ENCODE data around the gene EGFR.

Gene EGFR

GRCh38 chr7:55082228-55082603 lies 63.4 kb downstream of the EGFR start:
- no peaks in the 10 kb centered on the region for H3K9me3 Mint-ChIP-seq
- H3K27me3 Mint-ChIP-seq, result no peaks in the 10 kb centered on the region
- H3K4me3 Mint-ChIP-seq, result no peak overlapping the region
- no peaks in the 10 kb centered on the region for H3K36me3 Mint-ChIP-seq (ENCODE audit: low read depth)
- intact Hi-C loops (cut with micrococcal nuclease), result no loop called here
- H3K27ac Mint-ChIP-seq, result no peak overlapping the region
- no peaks in the 10 kb centered on the region for H3K4me1 Mint-ChIP-seq (ENCODE audit: low read depth)

GRCh38 chr7:55083206-55083605 lies 64.4 kb downstream of the EGFR start:
- Mint-ChIP-seq H3K9me3 (no peaks in the 10 kb centered on the region), H3K27ac (no peak overlapping the region), H3K4me1 (ENCODE audit: low read depth) (no peaks in the 10 kb centered on the region), H3K4me3 (no peak overlapping the region), H3K36me3 (ENCODE audit: low read depth) (no peaks in the 10 kb centered on the region), H3K27me3 (no peaks in the 10 kb centered on the region)
- intact Hi-C loops (cut with micrococcal nuclease), result no loop called here

GRCh38 chr7:55084307-55084706 lies 65.5 kb downstream of the EGFR start:
- no peaks in the 10 kb centered on the region for H3K9me3 Mint-ChIP-seq
- no peaks in the 10 kb centered on the region for H3K27me3 Mint-ChIP-seq
- no peaks in the 10 kb centered on the region for H3K36me3 Mint-ChIP-seq (ENCODE audit: low read depth)
- H3K27ac Mint-ChIP-seq, result no peak overlapping the region
- H3K4me3 Mint-ChIP-seq, result no peak overlapping the region
- intact Hi-C loops (cut with micrococcal nuclease), result no loop called here
- no peaks in the 10 kb centered on the region for H3K4me1 Mint-ChIP-seq (ENCODE audit: low read depth)

GRCh38 chr7:55085511-55086412 lies 66.9 kb downstream of the EGFR start:
- no peaks in the 10 kb centered on the region for H3K36me3 Mint-ChIP-seq (ENCODE audit: low read depth)
- H3K4me1 Mint-ChIP-seq (ENCODE audit: low read depth), result no peaks in the 10 kb centered on the region
- no peaks in the 10 kb centered on the region for H3K9me3 Mint-ChIP-seq
- no peak overlapping the region for H3K4me3 Mint-ChIP-seq
- intact Hi-C loops (cut with micrococcal nuclease), result no loop called here
- no peaks in the 10 kb centered on the region for H3K27me3 Mint-ChIP-seq
- no peak overlapping the region for H3K27ac Mint-ChIP-seq

- Mint-ChIP-seq H3K9me3 (no peaks in the 10 kb centered on the region), H3K36me3 (ENCODE audit: low read depth) (no peaks in the 10 kb centered on the region), H3K4me1 (ENCODE audit: low read depth) (no peaks in the 10 kb centered on the region), H3K4me3 (no peak overlapping the region), H3K27me3 (no peaks in the 10 kb centered on the region), H3K27ac (no peak overlapping the region)
- intact Hi-C loops (cut with micrococcal nuclease), result no loop called here
Observed at GRCh38 chr7:55086413-55087201, 67.8 kb downstream of the EGFR start.

- Mint-ChIP-seq H3K4me1 (ENCODE audit: low read depth) (no peaks in the 10 kb centered on the region), H3K27me3 (no peaks in the 10 kb centered on the region), H3K27ac (no peak overlapping the region), H3K9me3 (no peaks in the 10 kb centered on the region), H3K4me3 (no peak overlapping the region), H3K36me3 (ENCODE audit: low read depth) (no peaks in the 10 kb centered on the region)
- intact Hi-C loops (cut with micrococcal nuclease), result no loop called here
Observed at GRCh38 chr7:55087521-55087961, 68.7 kb downstream of the EGFR start.

- Mint-ChIP-seq H3K4me3 (no peak overlapping the region), H3K36me3 (ENCODE audit: low read depth) (no peaks in the 10 kb centered on the region), H3K27me3 (no peaks in the 10 kb centered on the region), H3K27ac (no peak overlapping the region), H3K9me3 (no peaks in the 10 kb centered on the region), H3K4me1 (ENCODE audit: low read depth) (no peaks in the 10 kb centered on the region)
- intact Hi-C loops (cut with micrococcal nuclease), result no loop called here
Observed at GRCh38 chr7:55088107-55088506, 69.3 kb downstream of the EGFR start.

- intact Hi-C loops (cut with micrococcal nuclease), result no loop called here
- Mint-ChIP-seq H3K9me3 (no peaks in the 10 kb centered on the region), H3K4me1 (ENCODE audit: low read depth) (no peaks in the 10 kb centered on the region), H3K4me3 (no peak overlapping the region), H3K27me3 (no peaks in the 10 kb centered on the region), H3K36me3 (ENCODE audit: low read depth) (no peaks in the 10 kb centered on the region), H3K27ac (no peak overlapping the region)
Observed at GRCh38 chr7:55088620-55089019, 69.8 kb downstream of the EGFR start.

- H3K4me3 Mint-ChIP-seq, result no peak overlapping the region
- H3K27me3 Mint-ChIP-seq, result no peaks in the 10 kb centered on the region
- H3K36me3 Mint-ChIP-seq (ENCODE audit: low read depth), result no peaks in the 10 kb centered on the region
- H3K27ac Mint-ChIP-seq, result no peak overlapping the region
- no peaks in the 10 kb centered on the region for H3K4me1 Mint-ChIP-seq (ENCODE audit: low read depth)
- no peaks in the 10 kb centered on the region for H3K9me3 Mint-ChIP-seq
- intact Hi-C loops (cut with micrococcal nuclease), result no loop called here
Observed at GRCh38 chr7:55092186-55092974, 73.6 kb downstream of the EGFR start.

- intact Hi-C loops (cut with micrococcal nuclease), result no loop called here
- no peaks in the 10 kb centered on the region for H3K36me3 Mint-ChIP-seq (ENCODE audit: low read depth)
Observed at GRCh38 chr7:55092975-55093373, 74.2 kb downstream of the EGFR start.

GRCh38 chr7:55093674-55094073 lies 74.9 kb downstream of the EGFR start:
- intact Hi-C loops (cut with micrococcal nuclease), result no loop called here
- Mint-ChIP-seq H3K27me3 (no peaks in the 10 kb centered on the region), H3K4me1 (ENCODE audit: low read depth) (no peaks in the 10 kb centered on the region)

More at GRCh38 chr7:55092975-55093373, 74.2 kb downstream of the EGFR start:
- Mint-ChIP-seq H3K4me3 (no peak overlapping the region), H3K27me3 (no peaks in the 10 kb centered on the region), H3K9me3 (no peaks in the 10 kb centered on the region), H3K4me1 (ENCODE audit: low read depth) (no peaks in the 10 kb centered on the region), H3K27ac (no peak overlapping the region)

GRCh38 chr7:55094092-55094690 lies 75.4 kb downstream of the EGFR start:
- intact Hi-C loops (cut with micrococcal nuclease), result no loop called here

More at GRCh38 chr7:55093674-55094073, 74.9 kb downstream of the EGFR start:
- Mint-ChIP-seq H3K36me3 (ENCODE audit: low read depth) (no peaks in the 10 kb centered on the region), H3K27ac (no peak overlapping the region), H3K4me3 (no peak overlapping the region), H3K9me3 (no peaks in the 10 kb centered on the region)

GRCh38 chr7:55095672-55096071 lies 76.9 kb downstream of the EGFR start:
- H3K36me3 Mint-ChIP-seq (ENCODE audit: low read depth), result no peaks in the 10 kb centered on the region
- H3K4me1 Mint-ChIP-seq (ENCODE audit: low read depth), result no peaks in the 10 kb centered on the region
- no peak overlapping the region for H3K27ac Mint-ChIP-seq
- intact Hi-C loops (cut with micrococcal nuclease), result no loop called here
- H3K27me3 Mint-ChIP-seq, result no peaks in the 10 kb centered on the region
- H3K9me3 Mint-ChIP-seq, result no peaks in the 10 kb centered on the region
- H3K4me3 Mint-ChIP-seq, result no peak overlapping the region

More at GRCh38 chr7:55094092-55094690, 75.4 kb downstream of the EGFR start:
- Mint-ChIP-seq H3K27ac (no peak overlapping the region), H3K27me3 (no peaks in the 10 kb centered on the region), H3K4me3 (no peak overlapping the region), H3K9me3 (no peaks in the 10 kb centered on the region), H3K36me3 (ENCODE audit: low read depth) (no peaks in the 10 kb centered on the region), H3K4me1 (ENCODE audit: low read depth) (no peaks in the 10 kb centered on the region)

Data from dendritic cell treated with granulocyte-macrophage colony-stimulating factor and Interleukin-4, amounts not matched to agents 40 ng/mL and 50 ng/mL, for 4 days (primary cell).